Activated CD4-positive, alpha-beta T cell treated with anti-CD3 and anti-CD28 coated beads for 4 hours (primary cell): ENCODE data around the gene UBR7.
"Not testable (repeated sequence)": the region's sequence is repeated elsewhere in the genome, so short reads cannot be mapped to it uniquely, and the experiment has no call there.

Experiments
- DNase-seq, 2 donors: peaks; one replicate each; pipeline ENCODE4 v3.0.0-alpha.2; 2020

The UBR7 gene

DNA sequence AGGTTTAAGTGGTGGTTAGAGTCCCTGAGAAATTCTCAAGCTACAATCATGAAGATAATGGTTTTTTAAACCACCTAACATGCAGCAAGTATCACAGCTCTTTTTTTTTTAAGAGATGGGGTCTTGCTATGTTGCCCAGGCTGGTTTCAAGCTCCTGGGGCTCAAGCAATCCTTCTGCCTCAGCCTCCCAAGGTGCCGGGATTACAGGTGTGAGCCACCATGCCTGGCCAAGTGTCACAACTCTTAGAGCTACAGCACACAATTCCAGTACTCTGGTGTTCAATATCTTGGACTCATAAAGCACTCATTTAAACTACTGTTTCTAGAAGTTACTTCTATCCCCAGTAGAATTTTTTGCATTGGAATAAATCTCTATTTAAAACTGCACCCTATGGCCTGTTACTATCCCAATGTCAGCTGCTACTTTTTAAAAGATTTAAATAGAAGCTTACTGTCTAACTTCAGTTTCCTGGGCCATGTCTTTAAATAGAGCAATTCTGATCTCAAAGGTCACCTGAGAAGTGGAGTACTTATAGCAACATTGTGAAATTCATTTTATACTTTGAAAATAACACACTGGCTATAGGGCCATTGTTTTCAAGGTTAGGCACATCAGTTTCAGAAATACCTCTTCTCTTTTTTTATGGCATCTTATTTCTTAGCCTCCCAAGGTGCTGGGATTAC, 11.6 kb upstream of the UBR7 start:
- DNase-seq: no peak

DNA sequence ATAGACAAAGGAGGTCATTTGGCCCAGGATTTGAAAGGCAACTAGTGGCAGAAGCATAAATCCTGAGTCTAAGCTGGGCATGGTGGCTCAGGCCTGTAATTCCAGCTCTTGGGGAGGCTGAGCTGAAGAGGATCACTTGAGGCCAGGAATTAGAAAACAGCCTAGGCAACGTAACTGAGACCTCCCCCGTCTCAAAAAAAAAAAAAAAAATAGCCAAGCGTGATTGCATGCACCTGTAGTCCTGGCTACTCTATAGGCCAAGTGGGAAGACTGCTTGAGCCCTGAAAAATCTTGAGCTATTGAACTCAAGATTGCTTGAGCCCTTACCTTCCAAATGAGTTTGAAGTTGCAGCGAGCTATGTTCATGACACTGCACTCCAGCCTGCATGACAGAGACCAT, 8.0 kb upstream of the UBR7 start:
- no peak for DNase-seq

DNA sequence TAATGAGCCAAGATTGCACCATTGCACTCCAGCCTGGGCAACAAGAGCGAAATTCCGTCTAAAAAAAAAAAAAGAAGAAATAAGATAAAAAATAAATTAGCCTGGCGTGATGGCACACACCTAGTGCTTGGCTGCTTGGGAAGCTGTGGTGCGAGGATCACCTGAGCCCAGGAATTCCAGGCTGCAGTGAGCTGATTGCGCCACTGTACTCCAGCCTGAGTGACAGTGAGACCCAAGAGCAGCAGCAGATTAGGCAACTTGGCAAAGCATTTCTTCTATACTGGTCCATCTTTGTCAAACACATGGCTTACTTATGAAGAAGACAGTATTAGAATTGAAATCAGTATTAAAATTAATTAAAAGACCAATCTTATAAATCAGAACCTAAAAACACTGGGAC, 6.5 kb upstream of the UBR7 start:
- no peak for DNase-seq

DNA sequence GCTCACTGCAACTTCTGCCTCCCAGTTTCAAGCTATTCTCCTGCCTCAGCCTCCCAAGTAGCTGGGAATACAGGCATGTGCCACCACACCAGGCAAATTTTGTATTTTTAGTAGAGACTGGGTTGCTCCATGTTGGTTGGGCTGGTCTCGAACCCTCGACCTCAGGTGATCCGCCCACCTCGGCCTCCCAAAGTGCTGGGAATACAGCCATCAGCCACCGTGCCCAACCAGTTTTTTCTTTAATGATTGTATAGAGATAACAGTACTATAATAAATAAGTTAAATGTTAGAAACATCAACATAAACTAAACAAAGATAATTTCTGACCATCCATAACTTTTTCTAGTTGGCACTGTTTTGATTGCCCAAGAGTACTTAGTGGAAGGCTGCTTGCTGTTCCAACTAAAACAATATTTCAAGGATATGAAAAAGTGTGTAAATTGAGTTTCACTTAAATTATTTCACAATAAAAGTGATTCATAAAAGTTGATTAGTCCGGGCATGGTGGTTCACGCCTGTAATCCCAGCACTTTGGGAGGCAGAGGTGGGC, 5.8 kb upstream of the UBR7 start:
- DNase-seq: no peak

GRCh38 chr14:93207468-93208308, 632 bp downstream of the UBR7 start:
- peak in 1 of 2 donors; percentile 24 for DNase-seq

- DNase-seq: no peak
Measured at GRCh38 chr14:93212432-93212831, 5.4 kb downstream of the UBR7 start.

DNA sequence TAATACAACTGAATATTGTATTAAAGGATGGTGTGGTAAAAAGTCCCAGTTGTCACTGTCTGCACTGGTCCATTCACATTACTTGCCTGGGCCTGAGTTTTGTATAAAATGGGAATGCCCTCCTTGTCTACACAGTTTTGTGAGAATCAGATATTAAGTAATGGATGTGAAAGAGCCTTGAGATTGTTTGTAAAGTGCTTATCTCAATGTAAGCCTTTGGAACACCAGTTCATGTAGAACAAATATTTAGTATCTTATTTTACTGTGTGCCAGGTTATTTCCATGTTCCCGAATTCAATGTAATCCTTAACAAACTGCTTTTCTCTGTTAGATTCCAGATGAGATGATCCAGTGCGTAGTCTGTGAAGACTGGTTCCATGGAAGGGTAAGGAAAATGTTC, 7.5 kb downstream of the UBR7 start:
- DNase-seq: no peak

DNA sequence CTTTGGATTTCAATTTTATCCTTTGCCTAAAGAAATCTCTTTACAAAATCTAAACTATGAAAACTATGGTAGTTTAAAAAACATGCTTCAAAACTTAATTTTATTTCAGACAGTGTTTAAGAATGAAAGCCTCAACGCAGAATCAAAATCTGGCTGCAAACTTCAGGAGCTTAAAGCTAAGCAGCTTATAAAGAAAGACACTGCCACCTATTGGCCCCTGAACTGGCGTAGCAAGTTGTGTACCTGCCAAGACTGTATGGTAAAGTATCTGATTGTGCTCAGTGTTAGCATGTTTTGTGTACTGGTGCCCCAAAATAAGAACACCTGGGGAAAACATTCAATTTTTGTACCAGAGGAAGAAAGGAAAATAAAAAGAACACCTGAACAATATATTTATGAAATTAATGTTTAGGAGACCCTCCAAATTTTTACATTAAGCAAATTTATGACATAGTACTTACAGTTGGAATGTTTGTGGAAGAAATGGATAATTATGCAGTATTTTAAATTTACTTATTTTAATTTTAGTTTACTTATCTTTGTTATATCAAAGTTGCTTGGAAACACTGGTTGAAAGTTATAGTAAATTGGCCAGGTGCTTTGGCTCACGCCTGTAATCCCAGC, 12.2 kb downstream of the UBR7 start:
- peak; percentile 50 to 53 for DNase-seq

DNA sequence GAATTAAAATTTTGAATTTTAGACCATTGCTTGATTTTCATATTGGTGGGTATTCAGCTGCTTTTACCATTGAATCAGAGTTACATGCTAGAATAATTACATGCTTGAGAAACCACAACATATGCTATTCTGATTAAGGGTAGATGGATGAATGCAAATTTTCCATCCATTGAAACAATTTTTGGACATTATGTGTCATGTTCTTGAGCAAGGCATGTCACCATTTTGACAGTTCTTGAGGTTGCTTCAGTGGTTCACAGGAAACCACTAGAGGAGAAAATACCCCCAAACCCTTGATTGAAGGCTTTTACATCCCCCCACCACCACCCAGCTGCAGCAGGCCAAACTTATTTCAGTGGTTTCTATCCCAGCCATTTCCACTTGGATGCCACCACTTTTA, 13.5 kb downstream of the UBR7 start:
- no peak for DNase-seq

DNA sequence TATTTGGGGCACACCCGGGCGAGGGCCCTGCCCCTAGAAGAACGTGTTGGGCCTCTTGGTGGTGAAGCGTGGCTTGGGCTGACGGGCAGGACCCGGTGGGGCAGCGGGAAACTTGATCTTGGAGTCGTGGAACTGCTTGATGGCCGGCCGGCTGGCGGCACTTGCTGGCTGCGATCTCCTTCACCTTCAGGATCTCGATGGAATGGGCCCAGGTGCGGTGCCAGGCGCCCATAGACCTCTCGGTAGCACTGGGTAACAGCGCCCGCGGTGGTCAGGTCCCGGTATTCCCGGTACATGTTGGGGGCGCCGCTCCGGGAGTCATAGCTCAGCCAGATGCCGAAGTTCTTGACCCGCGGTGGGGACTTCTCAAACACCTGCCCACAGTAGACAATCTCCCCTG, 16.5 kb downstream of the UBR7 start:
- DNase-seq: no peak

DNA sequence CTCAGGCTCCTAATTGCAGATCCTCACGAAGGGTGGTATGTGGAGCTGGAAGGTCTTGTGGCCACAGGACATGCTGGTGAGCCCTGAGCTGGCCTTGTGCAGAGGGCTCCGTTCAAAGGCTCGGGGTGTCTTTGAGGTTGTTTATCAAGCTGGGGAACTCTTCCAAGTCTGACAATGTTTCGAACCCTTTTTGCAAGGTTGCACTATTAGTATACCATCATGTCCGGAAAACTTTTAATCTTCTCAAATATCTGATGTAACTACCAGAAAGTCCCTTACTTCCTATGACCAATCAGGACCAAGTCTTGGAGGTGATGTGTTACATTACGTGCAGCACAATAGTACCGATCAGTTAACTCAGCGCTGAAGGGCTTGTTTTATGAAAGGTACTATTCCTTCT, 21.5 kb downstream of the UBR7 start:
- DNase-seq: no peak

DNA sequence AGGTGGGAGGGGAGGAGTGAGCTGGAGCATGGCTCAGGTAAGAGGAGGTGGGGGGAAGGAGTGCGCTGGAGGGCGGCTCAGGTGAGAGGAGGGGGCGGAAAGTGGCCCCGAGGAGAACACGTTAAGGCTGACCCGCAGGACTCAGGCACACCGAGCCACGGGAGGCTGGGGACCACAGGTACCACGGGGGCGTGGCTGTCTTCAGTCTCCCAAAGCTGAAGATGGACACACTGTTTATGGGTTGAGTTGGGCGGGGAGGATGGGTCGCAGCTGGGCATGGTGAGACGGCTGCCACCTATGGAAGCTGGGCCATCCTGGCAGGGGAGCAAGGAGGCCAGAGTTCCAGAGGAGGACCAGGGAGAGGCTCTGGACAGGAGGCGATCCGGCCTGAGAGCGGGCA, 23.5 kb downstream of the UBR7 start:
- no peak for DNase-seq

DNA sequence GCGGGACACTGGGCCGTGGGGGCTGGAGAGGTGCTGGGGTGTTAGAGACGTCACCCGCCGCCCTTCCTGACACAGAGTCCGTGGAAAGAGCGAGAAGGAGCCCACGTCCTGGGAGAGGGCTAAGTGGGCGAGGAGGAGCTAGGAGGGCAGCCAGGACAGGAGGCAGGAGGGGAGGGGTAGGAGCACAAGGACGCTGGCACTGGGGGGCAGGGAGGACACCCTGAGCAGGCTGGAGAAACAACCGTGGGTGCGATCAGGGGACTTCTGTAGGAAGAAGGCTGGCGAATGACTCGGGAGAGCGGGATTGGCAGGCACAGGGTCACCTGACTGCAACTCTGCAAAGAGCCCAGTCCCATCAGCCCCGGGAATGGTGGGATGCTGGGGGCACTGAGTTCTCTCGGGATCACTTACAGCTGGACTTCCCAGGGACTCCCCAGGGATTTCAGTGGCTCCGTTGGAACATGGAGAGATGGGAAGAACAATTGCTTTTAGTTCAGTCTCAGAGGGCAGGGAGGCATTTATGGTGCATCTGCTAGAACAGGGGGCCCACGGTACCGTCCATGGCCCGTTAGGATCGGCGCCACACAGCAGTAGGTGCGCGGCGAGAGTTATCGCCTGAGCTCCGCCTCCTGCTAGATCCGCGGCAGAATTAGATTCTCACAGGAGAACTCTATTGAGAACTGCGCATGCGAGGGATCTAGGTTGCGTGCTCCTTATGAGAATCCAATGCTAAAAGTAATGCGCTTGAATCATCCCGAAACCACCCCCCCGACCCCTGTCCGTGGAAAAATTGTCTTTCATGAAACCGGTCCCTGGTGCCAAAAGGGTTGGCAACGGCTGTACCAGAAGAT, 24.3 kb downstream of the UBR7 start:
- DNase-seq: no peak

DNA sequence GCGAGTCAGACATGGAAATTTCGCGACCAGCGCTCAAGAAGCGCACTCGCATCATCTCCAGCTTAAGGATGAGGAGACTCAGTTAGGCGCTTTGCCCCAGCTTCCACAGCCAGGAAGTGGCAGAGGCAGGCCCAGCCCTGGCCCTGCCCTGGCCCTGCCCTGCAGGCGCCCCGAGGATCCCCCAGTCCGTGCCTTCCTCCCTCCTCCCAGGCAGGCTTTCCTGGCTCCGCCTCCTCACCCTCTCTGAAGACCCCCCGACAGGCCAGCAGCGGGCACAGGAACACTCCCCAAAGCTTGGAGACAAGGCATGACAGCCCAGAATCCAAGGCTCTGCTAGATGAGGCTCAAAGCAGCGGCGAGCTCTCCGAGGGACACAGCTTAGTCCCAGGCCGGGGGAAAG, 25.1 kb downstream of the UBR7 start:
- DNase-seq: no peak

DNA sequence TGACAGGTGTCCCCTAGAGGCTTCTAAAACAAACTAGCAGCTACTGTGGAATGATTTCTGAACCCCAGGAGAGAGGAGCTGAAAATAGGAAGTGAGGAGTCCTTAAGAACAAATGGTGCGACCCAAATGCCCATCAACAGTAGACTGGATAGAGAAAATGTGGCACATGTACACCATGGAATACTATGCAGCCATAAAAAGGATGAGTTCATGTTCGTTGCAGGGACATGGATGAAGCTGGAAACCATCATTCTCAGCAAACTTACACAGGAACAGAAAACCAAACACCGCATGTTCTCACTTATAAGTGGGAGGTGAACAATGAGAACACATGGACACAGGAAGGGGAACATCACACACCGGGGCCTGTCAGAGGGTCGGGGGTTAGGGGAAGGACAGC, 26.0 kb downstream of the UBR7 start:
- DNase-seq: not testable (repeated sequence)

DNA sequence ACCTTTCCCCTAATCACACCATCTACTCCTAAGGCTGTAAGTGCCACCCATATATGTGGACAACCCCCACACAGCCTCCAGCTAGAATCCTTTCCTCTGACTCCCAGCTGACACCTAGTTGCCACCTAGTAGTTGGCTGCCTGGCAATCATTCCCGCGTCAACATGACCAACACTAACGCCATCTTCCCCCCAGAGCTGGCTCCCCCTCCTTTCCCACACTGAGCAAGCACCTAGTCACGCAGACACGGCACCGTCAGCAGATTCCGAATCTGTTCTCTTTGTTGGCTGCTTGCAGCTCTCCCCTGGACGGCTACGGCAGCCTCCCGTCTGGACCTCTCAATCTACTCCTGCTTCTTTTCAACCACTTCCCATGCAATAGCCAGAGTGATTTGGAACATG, 27.7 kb downstream of the UBR7 start:
- no peak for DNase-seq

DNA sequence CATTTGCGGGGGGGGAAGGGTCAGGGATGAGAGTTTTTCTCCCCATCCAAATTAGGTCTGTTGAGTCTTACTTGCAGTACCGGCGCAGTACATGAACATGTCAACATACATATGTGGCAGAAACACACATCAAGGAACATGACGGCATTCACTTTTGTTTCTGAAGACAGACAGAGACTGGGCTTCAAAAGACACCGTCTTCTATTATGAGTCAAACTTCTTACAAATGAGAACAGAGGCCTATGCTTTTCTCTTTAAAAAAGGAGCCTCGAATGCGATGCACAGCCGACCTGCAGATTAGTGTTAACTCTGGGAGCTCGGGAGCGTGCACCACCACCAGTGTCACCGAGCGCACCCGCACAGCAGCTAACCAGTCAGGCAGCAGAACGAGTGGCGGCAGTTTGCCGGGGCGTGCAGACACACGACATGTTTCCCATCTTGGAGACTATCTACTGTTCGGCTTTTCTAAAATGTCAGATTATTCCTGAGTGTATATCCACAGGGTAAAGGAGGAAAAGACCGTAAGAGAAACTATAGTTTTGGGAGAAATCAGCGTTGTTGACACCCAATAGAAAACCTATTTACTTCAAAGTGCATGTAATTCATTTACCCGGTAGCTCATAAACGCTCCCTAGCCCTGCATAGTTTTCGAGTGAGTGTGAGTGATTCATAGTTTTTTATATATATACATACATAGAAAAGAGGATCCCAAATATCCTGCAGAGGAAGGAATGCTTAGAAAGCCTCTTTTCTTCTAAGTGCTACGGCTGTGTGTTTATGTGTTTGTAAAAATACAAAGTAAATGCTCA, 33.0 kb downstream of the UBR7 start:
- DNase-seq: no peak

DNA sequence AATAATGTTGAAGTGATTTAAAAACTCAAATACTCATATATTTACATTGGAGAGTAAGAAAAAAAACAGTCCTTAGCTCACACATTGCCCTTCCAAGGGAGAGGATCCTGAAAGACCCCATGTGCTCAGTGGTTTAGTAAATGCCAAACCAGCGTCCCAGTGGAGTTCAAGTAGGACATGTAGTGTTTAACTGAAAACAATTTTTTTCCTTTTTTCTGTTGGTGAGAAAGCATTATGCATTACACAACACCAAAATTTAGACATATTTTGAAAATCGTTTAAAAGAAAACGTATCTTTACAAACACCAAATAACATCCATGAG, 33.6 kb downstream of the UBR7 start:
- no peak for DNase-seq

DNA sequence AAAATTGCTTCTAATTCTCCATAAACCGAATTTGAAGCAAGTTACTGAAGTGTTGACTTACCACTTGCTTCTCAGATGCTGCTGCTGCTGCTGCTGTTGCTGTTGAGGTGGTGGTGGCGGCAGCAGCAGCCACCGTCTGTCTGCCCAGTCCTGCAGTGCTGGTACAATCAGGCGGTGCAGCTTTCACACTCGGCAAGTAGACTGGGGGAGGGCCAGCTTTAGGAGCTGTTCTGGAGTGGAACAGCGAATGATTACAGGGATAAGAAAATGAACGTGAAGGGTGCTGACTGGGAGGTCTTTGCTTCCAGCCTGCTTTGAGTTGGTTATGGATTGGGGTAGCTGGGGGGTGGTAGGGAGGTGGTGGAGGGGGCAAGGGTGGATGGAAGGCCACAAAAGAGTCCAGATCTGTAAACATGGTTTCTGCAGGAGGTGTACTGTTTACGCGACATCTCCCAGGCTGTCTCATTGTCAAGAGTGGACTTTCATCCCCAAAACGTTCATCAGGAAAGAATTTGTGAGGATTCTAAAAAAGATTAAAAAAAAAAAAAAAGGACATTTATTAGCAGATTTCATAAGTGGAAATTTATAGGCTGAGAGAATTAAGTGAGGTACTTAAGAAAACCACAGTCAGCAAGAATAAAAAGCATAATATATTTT, 38.8 kb downstream of the UBR7 start:
- DNase-seq: no peak

GRCh38 chr14:93246534-93246933, 39.5 kb downstream of the UBR7 start:
- DNase-seq: no peak

DNA sequence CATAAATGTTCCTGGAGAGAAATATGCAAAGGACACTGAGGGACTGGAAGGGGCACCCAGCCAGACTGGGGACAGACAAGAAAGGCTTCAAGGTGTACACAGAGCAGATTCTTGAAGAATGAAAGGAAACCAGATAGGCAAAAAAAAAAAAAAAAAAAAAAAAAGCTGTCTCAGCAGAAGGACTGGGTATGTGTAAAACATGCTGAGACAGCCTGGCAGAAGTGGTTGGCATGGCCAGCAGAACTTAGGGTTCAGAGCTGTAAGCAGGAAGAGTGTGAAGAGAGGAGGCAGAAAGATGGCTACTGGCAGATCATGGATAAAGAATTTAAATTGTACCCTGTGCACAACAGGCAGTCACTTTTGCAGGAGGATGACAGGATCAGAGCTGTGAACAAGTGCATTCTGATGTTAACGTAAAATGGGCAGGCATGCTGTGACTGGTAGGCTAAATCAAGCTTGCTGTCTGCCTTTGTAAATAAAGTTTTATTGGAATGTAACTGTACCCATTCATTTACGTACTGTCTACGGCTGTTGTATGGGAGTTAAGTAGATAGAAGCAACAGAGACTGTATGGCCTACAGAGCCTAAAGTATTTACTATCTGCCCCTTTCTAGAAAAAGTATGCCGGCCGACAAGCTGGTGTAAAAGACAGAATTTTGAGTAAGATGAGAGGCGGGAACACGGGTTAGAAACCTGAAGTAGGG, 42.2 kb downstream of the UBR7 start:
- no peak for DNase-seq
